ENCODE results near the gene GPSM1. TPM values are rescaled to one million over a fixed set of nuclear protein-coding genes. Genes with fewer than 3 reads are reported as not detected.
"Not testable (repeated sequence)": the region's sequence is repeated elsewhere in the genome, so short reads cannot be mapped to it uniquely, and the experiment has no call there.

GPSM1 gene
- total RNA-seq, 3 donors from 2014 or later, result 2.4 to 15.0 (median 4.2) TPM

DNA sequence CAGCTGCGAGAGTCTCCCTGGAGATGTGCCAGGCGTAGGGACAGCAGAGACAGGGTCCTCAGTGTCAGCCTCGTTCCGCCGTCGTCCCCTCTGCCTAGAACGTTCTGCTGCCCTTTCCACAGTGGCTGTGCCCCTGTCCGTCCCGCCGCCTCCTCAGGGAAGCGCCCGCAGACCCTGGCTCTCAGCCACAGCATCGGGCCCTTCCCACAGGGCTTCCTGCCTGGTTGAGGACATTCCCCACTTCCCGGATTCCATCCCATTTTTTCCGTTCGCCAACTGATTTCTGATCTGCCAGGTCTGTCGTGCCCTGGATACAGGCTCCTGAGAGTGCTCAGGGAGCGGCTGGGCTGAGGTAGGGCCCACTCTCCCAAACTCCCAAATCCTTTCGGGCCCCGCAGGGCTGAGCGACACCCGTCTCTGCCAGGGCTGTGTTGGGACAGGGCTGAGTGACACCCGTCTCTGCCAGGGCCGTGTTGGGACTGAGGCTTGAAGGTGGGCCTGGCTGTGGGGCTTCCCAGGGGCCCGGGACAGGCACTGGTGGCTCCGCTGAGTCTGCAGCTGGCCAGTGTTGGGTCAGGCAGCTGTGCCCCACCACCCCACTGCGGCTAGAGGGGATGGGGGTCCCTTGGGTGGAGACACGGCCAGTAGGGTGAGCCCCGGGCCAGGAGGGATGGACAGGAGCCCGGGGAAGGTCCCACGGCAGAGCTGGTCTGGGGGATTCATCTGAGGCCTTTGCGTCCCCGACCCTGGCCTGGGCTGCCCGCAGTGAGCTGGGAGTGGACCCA is 20.3 kb downstream of the GPSM1 start:
- Histone ChIP-seq H3K4me1 (ENCODE audit: low read depth) (peaks cover 11% of the 10 kb centered on the region), H3K9me3 (no peaks in the 10 kb centered on the region), H3K4me3 (no peak overlapping the region), H3K36me3 (ENCODE audit: low read depth) (no peaks in the 10 kb centered on the region)
- ATAC-seq (no peak), DNase-seq (no peak)
- intact Hi-C loops (cut with DNase I, micrococcal nuclease), result no loop called here
- TF ChIP-seq, protein P1, sequence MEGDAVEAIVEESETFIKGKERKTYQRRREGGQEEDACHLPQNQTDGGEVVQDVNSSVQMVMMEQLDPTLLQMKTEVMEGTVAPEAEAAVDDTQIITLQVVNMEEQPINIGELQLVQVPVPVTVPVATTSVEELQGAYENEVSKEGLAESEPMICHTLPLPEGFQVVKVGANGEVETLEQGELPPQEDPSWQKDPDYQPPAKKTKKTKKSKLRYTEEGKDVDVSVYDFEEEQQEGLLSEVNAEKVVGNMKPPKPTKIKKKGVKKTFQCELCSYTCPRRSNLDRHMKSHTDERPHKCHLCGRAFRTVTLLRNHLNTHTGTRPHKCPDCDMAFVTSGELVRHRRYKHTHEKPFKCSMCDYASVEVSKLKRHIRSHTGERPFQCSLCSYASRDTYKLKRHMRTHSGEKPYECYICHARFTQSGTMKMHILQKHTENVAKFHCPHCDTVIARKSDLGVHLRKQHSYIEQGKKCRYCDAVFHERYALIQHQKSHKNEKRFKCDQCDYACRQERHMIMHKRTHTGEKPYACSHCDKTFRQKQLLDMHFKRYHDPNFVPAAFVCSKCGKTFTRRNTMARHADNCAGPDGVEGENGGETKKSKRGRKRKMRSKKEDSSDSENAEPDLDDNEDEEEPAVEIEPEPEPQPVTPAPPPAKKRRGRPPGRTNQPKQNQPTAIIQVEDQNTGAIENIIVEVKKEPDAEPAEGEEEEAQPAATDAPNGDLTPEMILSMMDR (IDR thresholded peaks at IDR 0.05), result no peak

DNA sequence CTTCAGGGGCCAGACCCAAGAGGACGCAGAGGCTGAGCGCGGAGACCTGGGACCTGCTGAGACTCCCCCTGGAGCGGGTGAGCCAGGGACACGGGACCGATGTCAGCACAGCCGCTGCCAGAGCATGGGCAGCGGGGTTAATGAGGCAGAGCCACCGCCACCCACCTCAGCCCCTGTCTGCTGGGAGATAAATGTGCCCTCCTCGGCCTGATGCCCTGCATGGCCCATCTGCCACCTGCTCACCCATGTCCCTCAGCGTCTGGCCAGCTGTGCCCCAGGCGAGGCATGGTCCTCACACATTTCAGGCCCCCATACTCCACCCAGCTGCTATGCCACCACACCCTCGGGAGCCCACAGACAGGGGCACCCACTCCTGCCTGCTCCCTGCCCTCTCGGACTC is 21.4 kb downstream of the GPSM1 start:
- Histone ChIP-seq H3K4me1 (ENCODE audit: low read depth) (peaks cover 6% of the 10 kb centered on the region), H3K4me3 (no peak overlapping the region), H3K36me3 (ENCODE audit: low read depth) (no peaks in the 10 kb centered on the region), H3K9me3 (no peaks in the 10 kb centered on the region)
- no peak for ATAC-seq
- DNase-seq, result no peak
- intact Hi-C loops (cut with DNase I, micrococcal nuclease), result no loop called here
- TF ChIP-seq, protein P1 (IDR thresholded peaks at IDR 0.05), result no peak

DNA sequence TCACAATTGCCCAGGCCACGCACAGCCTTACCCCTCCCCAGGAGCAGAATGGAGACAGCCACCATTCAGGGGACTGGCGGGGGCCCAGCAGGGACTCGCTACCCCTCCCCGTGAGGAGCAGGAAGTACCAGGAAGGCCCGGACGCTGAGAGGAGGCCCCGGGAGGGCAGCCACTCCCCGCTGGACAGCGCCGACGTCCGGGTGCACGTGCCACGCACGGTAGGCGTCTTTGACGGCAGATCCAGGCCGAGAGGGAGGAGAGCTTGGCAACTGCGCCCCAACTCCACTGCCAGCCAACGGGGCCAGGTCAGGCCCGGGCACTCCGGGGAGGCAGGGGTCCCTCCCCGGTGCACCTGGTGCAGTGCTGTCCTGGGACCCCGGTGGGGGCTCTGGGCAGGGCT is 22.2 kb downstream of the GPSM1 start:
- intact Hi-C loops (cut with DNase I, micrococcal nuclease), result no loop called here
- Histone ChIP-seq H3K36me3 (ENCODE audit: low read depth) (no peaks in the 10 kb centered on the region), H3K4me3 (no peak overlapping the region), H3K4me1 (ENCODE audit: low read depth) (peaks cover 6% of the 10 kb centered on the region), H3K9me3 (no peaks in the 10 kb centered on the region)
- ATAC-seq (no peak), DNase-seq (no peak)
- TF ChIP-seq, protein P1 (IDR thresholded peaks at IDR 0.05), result no peak

DNA sequence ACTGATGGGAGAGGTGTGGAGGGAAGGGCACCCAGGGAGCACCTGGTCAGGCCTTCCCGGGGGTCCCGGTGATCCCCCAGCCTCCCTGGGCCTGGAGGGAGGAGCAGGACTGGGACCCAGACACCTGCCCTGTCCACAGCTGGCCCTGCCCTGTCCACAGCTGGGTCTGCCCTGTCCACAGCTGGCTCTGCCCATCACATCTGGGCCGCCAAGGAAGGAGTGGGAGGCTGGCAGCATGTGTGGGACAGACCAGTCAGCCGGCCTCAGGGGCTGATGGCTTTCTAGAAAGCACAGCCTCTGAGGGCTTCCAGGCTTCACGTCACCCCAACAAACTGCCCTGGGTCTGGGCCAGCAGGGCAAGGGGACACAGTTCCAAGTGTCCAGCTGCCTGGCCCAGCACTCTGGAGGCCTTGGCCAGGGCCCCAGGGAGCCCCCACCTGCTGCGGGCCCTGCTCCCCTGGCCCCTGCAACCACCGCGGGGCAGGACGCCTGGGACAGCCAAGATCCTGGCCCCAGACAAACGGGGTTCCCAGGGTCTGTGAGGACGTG is 24.0 kb downstream of the GPSM1 start:
- TF ChIP-seq, protein P1 (IDR thresholded peaks at IDR 0.05), result no peak
- ATAC-seq, result no peak
- intact Hi-C loops (cut with DNase I, micrococcal nuclease), result no loop called here
- no peaks in the 10 kb centered on the region for H3K36me3 ChIP-seq (ENCODE audit: low read depth)
- no peaks in the 10 kb centered on the region for H3K4me1 ChIP-seq (ENCODE audit: low read depth)
- H3K9me3 ChIP-seq, result no peaks in the 10 kb centered on the region
- no peak for DNase-seq
- no peak overlapping the region for H3K4me3 ChIP-seq

DNA sequence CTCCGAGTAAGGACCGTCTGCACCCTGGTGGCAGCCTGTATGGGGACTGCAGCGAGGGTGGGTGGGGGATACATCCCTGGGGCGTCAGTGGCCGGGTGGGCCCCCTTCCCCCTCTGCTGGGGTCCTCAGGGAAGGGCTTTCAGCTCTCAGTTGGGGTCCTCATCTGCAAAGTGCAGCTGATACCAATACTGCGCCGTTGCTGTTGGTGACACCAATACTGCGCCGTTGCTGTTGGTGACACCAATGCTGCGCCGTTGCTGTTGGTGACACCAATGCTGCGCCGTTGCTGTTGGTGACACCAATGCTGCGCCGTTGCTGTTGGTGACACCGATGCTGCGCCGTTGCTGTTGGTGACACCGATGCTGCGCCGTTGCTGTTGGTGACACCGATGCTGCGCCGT is 24.5 kb downstream of the GPSM1 start:
- H3K9me3 ChIP-seq; intact Hi-C loops (cut with DNase I, micrococcal nuclease); H3K4me1 ChIP-seq (ENCODE audit: low read depth); DNase-seq; ATAC-seq; H3K36me3 ChIP-seq (ENCODE audit: low read depth); H3K4me3 ChIP-seq: not testable (repeated sequence)

DNA sequence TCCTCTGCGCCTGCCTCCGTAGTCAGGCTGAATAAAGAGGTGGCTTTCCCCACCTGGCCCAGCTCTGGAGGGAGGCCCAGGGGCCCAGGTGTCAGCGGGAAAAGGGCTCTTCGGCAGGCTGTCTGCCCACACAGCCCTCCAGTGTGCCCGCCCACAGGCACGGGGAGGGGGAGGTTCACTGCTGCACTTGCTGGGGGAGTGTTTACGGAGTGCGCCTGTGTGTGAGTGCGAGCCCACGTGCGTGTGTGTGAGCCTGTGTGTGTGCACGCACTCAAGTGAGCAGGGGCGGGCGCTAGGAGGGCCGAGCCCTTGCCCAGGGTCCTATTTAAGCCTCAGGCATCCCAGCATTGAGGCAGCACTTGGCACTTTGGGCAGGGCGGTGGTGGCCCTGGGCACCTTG is 25.3 kb downstream of the GPSM1 start:
- Histone ChIP-seq H3K9me3 (no peaks in the 10 kb centered on the region), H3K4me3 (no peak overlapping the region), H3K4me1 (ENCODE audit: low read depth) (no peaks in the 10 kb centered on the region), H3K36me3 (ENCODE audit: low read depth) (no peaks in the 10 kb centered on the region)
- intact Hi-C loops (cut with DNase I, micrococcal nuclease), result no loop called here
- TF ChIP-seq, protein P1 (IDR thresholded peaks at IDR 0.05), result no peak
- no peak for ATAC-seq
- no peak for DNase-seq

Data from mucosa of descending colon (tissue), 3 donors.